ENCODE results near the gene NODAL.

- TF ChIP-seq ZBTB8A (tag by site-specific recombination; IDR thresholded peaks at IDR 0.05) (no peak), SETDB1 (IDR thresholded peaks at IDR 0.05; ENCODE audit: insufficient read length, low read length) (no peak), ZBTB20 (tag by site-specific recombination; IDR thresholded peaks at IDR 0.05) (no peak), YY1 (tag by site-specific recombination; IDR thresholded peaks at IDR 0.05) (no peak), CTCF (tag by site-specific recombination; IDR thresholded peaks at IDR 0.05) (no peak), ZNF785 (tag by site-specific recombination; IDR thresholded peaks at IDR 0.05) (no peak), KLF16 (tag by site-specific recombination; IDR thresholded peaks at IDR 0.05) (no peak), ZNF138 (tag by site-specific recombination; IDR thresholded peaks at IDR 0.05; ENCODE audit: borderline replicate concordance) (no peak)
These were observed 23.9 kb downstream of the NODAL start for GRCh38 chr10:70417568-70417967.

Measured in HEK293 (cell line).